Measurements from ENCODE around the gene ARHGEF10L.

- TF ChIP-seq CTCF (IDR thresholded peaks at IDR 0.05; ENCODE audit: borderline replicate concordance, extremely low read depth, low read length, poor library complexity, severe bottlenecking) (no peak), EZH2 (IDR thresholded peaks at IDR 0.05; ENCODE audit: borderline replicate concordance, low read depth, low read length, severe bottlenecking) (no peak)
These were observed 125.6 kb downstream of the ARHGEF10L start for GRCh38 chr1:17665054-17665453.
